HG02870 (cell line): ENCODE data around the gene OR4E1.
"Not testable (repeated sequence)": the region's sequence is repeated elsewhere in the genome, so short reads cannot be mapped to it uniquely, and the experiment has no call there.

Experiments
- ATAC-seq: cut with Tn5 transposase; IDR thresholded peaks from one replicate; pipeline ENCODE4 v1.9.1; 2021; ENCODE audit warnings: mild to moderate bottlenecking, moderate library complexity; ENCODE audit not compliant: unreplicated experiment

The OR4E1 gene, protein sequence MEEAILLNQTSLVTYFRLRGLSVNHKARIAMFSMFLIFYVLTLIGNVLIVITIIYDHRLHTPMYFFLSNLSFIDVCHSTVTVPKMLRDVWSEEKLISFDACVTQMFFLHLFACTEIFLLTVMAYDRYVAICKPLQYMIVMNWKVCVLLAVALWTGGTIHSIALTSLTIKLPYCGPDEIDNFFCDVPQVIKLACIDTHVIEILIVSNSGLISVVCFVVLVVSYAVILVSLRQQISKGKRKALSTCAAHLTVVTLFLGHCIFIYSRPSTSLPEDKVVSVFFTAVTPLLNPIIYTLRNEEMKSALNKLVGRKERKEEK

DNA sequence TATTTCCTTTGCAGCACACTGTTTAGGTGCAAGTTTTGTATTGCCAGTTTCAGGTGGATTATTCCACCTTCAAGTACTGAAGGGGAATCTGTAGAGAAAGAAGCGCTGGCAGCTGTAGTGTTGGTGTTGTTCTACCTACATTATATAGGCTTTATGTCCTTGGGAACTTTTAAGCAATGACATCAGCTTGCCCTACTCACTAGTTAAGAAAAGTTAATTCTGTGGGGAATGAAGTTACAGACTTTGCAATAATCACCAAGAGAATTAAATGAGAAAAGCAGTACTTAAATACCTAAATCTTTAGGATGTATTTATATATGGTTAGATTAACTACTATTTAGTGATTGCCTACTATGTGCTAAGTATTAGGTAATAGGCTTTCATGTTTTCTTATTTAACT is at the start of gene OR4E1:
Gene OR4E1, minus strand, starts transcription at position 101 of the 400 bp plus-strand sequence. CDS start 2,883 bp downstream, outside the sequence.
- ATAC-seq, result no peak

DNA sequence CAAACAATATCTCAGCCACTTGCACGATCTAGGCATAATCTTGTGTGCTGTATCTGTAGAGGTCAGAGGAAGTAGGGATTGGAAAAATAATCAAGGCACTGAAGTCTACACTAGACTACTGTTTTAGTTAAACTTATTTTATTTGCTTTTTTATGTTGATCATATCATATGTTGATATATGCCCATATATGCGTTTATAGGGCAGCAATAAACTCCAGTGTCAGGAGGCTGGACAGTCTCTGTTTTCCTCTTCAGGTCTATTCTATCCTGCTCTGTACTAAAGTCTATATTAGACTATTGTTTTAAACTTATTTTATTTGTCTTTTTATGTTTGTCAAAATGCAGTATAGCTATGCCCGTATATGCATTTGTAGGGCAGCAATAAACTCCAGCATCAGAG is 47.9 kb upstream of the OR4E1 start:
- ATAC-seq, result no peak

DNA sequence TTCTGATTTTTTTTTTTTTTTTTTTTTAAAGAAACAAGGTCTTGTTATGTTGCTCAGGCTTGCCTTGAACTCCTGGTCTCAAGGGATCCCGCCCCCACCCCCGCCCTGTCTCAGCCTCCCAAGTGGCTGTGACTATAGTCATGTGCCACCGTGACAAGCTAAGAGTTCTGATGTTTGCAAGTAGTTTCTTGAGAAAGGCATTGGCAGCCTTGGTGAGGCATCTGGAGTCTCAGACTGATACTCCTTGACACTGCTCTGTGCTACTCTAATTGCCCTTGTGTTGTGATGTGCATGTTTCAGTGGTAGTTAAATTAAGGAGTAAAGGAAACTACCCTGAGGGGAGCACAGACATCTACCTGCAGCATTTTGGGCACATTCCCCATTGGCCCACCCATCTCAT is 46.2 kb upstream of the OR4E1 start:
- ATAC-seq, result no peak

DNA sequence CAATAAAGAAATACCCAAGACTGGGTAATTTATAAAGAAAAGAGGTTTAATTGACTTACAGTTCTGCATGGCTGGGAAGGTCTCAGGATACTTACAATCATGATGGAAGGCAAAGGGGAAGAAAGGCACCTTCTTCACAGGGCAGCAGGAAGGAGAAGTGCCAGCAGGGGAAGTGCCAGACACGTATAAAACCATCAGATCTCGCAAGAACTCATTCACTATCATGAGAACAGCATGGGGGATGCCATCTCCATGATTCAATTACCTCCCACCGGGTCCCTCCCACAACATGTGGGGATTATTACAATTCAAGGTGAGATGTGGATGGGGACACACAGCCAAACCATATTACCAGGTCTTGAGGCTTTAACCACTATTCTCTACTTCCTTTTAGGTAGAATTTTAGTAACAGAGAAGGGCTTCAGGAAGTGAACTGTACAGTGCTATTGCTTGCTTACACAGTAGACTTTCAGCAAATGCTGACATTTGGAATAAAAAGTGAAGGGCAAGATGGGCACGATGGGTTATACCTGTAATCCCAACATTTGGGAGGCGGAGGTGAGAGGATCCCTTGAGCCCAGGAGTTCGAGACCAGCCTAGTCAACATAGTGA is 40.8 kb upstream of the OR4E1 start:
- ATAC-seq, result no peak

DNA sequence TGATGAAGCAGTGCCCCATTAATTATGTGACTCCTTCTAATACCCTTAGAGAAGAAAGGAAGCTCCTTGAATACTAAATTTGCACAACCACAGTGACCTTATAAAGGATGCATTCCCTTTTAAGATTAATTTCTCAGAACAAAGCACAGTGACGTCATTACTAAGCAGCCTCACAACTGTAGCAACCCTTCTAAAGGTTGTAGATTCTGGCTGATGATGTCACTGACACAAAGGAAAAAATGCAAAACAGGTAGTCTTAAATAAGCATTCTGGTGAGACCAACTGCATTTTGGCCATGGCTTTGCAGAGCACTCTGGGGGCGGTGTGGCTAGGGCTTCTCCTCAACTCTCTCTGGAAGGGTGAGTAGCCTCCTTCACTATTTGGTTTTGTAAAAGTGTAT is 38.4 kb upstream of the OR4E1 start:
- ATAC-seq, result no peak

DNA sequence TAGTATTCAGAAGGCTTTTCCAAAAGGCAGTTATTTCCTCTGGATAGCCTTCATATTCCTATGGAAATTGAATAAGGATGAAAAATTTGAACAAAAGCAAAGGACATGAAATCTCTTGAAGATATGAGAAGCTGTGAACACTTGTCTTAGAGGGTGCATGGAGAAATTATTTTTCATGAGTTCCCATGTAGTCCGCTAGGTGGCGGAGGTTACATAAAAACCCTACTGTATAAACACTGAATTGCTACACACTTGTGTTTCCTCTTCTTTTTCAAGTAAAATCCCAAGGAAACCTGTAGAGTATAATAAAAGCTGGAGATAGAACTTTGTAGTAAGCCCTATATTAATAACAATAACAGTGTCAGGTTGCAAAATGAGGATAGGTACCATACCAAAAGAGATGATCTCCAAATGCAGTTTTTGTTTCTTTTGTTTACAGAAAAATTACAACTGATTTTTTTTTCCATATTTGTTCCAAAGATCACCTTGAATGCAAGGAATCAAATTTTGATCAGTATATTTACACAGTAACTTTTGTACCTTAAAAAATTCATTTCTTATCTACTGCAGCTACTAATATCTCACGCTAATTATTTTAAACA is 37.8 kb upstream of the OR4E1 start:
- peak; percentile 74 for ATAC-seq

DNA sequence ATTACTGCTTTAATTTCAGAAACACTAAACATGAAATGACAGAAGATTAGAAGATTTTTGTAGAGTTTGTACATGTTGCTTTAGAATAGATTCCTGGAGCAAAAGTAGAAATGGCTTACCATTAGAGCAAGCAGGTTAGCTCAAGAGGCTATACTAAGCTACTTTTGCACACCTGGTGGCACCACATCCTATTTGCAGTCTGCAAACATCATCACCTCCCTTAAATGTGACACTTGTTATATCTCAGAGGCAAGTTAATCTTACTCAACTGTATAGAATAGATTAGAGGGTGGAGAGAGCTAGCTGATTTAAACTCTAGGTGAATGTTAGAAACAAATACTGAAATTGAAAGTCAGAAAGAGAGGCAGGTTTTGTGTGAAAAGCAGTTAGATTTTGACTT is 30.7 kb upstream of the OR4E1 start:
- ATAC-seq, result no peak

DNA sequence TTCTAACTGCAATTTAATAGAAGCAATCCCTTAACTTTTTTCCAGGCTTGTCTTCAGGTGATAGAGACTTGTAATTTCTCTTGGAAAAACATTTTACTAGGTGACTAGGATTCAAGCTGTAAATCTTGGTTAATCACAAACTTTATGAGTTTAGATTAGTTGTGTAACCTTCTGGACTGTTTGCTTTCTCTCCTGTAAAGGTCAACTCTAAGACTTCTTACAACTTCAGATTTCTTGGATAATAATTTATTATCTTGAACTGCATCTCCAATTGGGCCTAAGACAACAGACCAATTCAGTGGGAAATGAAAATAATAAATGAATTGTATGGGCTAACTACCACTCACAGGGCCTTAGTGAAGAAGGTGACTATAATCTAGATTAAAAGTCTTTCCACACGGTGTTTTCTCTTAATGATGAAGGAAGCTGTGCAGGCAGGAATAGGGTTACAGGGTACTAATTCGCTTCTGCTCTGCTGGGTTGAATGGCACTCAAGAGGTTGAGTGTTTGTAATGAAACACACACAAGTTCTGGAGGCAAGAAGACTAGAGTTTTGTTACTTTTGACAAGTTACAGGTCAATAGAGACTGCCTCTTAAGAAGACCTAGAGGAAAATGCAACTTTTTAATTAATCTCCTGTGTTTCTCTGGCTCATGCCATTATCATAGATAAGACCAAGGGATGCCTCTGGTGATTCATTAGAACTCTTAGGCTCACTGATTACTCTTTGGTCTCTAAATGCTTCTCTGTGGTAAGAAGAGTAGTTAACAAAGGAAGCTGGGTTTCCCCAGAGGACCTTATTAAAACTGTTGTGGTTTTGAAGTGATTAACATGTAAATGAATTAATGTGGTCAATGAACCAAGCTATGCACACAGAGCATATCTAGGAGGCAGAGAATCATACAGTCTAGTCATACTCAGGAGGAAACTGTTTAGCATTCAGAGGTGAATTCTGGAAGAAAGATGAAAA is 30.0 kb upstream of the OR4E1 start:
- ATAC-seq, result no peak

DNA sequence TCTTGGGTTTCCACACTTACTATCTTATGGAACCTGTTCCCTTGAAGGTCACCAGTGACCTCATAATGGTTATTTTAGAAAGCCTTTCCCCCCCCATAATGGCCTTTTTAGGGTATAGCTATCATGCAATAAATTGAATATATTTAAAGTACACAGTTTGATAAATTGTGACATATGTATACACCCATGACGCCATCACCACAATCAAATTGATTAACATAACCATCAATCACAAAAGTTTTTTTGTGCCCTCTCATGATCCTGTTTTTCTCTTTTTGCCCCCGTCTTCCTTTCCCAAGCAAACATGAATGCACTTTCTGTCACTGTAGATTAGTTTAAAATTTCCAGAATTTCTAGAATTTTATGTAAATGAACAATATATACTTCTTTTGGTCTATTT is 28.7 kb upstream of the OR4E1 start:
- no peak for ATAC-seq

DNA sequence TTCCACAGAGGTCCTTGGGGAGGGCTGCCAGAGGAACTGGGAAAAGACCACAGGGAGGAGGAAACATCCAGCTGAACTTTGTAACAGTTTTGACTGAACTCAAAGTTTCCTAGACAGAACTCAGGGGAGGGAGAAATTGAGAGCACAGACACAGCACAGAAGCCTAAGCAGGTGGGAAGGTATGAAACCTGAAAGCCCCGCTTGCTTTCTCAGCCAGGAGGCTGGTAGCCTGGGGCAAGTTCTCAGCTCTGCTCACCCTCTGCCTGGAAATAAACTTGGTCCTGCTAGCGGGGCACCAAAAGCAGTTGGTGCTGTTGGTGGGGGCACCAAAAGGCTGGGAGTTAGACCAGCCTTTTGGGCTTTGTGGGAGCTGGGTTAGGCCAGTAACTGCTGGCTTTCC is 25.9 kb upstream of the OR4E1 start:
- no peak for ATAC-seq

DNA sequence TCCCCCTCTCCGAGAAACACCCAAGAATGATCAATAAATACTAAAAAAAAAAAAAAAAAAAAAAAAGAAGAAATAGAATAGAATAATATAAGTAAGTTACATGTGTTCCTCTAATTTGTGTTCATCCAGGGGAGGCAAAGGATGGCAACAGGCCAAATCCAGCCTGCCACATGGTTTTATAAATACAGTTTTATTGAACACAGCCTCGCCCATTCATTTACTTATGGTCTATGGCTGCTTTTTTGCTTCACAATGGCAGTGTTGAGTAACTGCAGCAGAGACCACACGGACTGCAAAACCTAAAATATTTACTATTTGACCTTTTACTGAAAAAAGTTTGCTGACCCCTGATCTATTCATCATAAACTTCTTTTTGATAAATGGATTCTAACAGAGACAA is 24.9 kb upstream of the OR4E1 start:
- not testable (repeated sequence) for ATAC-seq

DNA sequence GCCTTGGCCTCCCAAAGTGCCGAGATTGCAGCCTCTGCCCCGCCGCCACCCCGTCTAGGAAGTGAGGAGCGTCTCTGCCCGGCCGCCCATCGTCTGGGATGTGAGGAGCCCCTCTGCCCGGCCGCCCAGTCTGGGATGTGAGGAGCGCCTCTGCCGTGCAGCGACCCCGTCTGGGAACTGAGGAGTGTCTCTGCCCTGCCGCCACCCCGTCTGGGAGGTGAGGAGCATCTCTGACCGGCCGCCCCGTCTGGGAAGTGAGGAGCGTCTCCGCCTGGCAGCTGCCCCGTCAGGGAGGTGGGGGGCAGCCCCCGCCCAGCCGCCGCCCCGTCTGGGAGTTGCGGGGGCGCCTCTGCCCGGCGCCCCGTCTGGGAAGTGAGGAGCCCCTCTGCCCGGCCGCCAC is 24.0 kb upstream of the OR4E1 start:
- ATAC-seq, result not testable (repeated sequence)

DNA sequence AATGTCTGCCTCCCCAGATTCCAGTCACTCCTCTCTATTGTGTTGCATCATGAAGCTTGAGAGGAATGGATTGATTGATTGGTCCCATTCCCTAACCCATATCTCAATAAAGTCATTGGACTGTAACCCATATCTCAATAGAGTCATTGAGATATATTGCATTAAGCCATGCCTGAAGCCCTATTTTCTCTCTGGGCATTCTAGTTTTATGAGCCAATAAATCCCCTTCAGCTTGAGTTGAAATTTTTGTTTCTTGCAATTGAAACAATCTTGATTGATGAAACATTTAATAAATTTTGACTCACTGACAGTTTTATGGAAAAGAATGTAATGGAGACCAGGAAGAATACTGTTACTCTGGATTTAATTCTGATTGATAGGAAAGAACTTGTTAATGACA is 20.8 kb upstream of the OR4E1 start:
- no peak for ATAC-seq

DNA sequence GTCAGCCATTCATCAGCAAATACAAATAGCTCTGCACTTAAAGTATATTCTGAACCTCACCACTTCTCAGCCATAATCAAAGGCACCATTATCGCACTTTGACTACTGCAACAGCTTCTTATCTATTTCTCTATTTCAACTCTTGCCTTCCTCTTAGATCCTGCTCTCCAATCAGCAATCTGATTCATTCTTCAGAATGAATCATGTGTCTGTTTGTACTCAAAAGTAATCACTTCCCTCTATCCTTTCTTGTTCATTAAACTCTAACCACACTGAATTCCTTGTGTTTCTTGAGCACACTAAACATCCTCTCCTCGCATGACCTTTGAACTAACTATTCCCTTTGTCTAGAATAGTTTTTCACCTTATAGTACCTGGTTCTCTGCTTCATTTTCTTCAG is 12.8 kb upstream of the OR4E1 start:
- no peak for ATAC-seq

DNA sequence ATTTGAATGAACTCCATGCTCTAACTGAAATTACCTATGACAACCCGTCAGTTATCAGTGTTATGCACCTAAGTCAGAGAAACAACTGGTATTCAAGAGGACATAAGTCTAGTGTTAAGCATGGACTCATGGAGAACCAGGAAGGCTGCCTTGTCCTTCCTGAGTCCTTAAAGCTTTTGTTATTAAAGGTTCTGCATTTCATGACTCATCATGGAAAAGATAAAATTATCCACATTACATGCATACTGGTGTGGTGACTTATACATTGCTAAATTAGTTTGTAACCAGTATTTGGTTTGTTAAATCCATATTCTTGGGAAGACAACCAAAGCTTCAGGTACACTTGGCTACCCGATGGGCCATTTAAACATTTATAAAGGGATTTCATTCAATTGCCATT is 6.5 kb upstream of the OR4E1 start:
- no peak for ATAC-seq

DNA sequence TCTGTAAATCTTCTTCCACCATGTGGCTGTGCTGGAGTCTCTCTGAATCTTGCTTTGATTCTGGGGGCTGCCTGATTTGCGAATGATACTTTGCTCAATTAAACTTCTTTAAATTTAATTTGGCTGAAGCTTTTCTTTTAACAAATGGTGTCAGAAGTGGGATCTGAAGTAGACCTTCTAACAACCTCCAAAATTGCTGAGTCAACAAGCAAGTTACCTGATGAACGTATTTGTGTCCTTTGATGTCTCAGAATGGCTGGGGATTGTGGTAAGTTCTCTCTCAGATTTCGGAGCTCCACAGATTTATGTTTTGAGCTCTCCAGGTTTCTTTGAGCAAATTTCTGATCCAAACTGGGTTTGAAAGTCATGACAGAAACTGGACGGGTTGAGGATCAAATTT is 1.9 kb upstream of the OR4E1 start:
- ATAC-seq, result no peak

DNA sequence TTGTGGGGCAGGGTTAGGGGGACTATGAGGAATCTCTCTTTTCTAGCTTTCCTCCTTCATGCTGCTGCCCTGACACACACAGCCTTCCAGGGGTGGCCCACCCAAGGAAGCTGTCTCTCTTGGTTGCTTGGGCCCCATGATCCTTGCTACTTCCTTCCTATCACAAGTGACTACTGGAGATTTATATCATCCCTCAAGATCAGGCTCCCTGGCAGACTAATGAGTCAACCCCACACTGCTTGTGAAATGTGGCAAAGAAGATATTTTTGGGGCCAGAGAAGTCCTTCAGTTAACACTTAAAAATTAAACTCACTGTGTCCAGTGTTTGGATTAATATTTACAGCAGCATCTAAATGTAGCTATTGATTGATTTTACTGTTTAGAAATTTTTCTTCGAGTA is 1.5 kb downstream of the OR4E1 start:
- no peak for ATAC-seq

DNA sequence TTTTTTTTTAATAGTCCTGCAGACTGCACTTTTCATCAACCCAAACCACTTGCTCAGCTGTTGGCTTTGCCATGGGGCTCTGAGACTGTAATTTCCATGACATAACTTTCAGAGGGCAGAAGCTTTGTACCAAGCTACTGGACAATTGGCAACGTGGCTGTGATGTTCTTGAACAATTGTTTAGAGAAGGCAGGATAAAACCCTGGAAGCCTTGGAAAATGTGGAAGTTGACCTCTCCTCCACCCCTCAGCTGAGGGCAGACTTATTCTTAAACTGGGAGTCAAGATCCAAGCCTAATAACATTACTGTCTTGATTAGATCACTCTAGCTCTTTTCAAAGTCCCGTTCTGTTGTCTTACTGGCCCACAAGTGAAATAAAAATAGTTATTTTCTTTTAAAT is 2.2 kb downstream of the OR4E1 start:
- no peak for ATAC-seq

DNA sequence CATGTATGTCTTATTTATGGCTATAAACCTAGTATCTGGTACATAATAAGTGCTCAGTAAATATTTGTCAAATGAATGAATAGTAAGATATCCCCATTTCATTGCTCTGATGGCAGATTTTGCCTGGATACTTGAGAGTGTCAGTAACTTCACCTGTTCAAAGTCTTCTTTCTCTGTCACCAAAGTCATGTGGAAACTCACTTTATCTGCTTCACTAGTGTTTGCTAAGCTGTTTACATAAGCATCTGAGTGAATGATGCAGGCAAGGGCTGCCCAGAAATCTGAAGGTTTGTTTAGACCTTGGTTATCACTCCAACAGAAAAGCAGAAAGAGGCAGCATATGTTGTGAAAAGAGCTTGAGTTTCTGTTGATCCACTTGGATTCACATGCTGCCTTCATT is 4.3 kb downstream of the OR4E1 start:
- no peak for ATAC-seq

DNA sequence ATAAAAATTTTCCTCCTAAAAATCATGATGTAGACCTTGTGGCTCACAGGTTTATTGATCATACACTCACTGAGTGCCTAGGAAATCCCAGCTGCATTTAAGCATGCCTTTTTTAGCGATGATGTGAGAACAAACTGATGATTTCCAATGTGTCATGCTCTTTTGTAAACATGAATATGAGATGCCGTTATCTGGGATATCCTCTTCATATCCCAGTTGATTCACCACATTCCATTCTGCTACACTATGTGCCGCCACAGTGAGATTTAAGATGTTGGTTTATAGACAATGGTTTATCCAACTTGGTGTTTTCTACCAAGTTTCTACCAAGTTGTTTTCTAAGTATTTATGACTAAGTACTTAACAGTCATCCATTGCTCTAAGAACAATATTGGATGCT is 5.2 kb downstream of the OR4E1 start:
- ATAC-seq, result no peak

DNA sequence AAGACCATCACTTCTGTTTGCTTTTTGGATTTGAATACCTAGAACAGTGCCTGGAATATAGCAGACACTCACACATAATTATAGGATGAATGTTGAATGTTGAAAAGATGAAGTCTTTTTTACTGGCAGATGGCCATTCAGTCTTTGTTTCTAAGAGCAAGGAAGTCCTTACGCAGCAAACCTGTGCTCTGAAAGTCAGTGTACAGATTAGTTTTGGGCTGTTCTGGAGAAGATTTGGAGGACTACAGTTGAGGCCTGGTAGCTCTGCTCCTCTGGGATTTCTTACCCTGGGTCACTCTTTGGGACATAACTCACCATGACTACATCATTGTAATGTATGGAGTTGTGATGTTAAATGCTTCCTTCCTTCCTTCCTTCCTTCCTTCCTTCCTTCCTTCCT is 16.6 kb downstream of the OR4E1 start:
- no peak for ATAC-seq
